ENCODE measurements around the gene IFT122.

IFT122 gene

DNA sequence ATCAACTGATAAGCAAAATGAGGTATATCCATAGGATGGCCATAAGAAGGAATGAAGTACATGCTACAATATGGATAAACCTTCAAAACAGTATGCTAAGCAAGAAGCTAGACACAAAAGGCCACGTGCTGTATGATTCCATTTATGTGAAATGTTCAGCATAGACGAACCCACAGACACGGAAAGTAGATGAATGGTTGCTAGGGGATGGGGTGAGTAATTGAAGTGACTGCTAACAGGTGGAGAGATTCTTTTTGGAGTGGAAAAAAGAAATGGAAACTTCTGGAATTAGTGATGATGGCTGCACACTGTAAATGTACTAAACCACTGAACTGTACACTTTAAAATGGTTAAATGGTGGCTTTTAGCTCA, 11.0 kb upstream of the IFT122 start:
- DNase-seq (ENCODE audit: extremely low read depth, insufficient read length) = no peak
- Histone ChIP-seq H3K36me3 (ENCODE audit: control insufficient read depth, insufficient read depth, low read length) (peaks cover 9% of the 10 kb centered on the region), H3K4me3 (replicated peaks; ENCODE audit: low read depth, low read length) (no peak overlapping the region), H3K27me3 (replicated peaks; ENCODE audit: control insufficient read depth, insufficient read depth, low read length) (no peaks in the 10 kb centered on the region)
- TF ChIP-seq, protein P1, sequence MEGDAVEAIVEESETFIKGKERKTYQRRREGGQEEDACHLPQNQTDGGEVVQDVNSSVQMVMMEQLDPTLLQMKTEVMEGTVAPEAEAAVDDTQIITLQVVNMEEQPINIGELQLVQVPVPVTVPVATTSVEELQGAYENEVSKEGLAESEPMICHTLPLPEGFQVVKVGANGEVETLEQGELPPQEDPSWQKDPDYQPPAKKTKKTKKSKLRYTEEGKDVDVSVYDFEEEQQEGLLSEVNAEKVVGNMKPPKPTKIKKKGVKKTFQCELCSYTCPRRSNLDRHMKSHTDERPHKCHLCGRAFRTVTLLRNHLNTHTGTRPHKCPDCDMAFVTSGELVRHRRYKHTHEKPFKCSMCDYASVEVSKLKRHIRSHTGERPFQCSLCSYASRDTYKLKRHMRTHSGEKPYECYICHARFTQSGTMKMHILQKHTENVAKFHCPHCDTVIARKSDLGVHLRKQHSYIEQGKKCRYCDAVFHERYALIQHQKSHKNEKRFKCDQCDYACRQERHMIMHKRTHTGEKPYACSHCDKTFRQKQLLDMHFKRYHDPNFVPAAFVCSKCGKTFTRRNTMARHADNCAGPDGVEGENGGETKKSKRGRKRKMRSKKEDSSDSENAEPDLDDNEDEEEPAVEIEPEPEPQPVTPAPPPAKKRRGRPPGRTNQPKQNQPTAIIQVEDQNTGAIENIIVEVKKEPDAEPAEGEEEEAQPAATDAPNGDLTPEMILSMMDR (IDR thresholded peaks at IDR 0.05; ENCODE audit: insufficient read depth, low read length, poor library complexity, severe bottlenecking) = no peak

DNA sequence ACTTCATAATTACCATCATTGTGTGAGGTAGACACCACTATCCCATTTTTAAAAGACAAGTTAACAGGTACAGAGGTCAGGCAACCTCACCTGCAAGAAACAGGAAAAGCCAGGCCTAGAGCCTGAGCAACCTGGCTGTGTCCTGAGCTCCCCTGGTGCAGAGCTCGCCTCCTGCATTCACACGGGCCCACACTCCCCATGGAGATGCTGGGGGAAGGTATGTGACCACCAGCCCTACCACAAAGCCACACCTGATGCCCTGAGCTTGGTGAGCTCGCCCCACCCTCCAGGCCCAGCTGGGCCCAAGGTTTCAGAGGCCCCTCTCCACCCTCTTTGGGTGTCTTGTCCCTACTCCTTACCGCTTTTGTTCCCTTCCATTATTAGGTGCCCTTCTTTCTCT, 10.4 kb upstream of the IFT122 start:
- Histone ChIP-seq H3K4me3 (replicated peaks; ENCODE audit: low read depth, low read length) (no peak overlapping the region), H3K36me3 (ENCODE audit: control insufficient read depth, insufficient read depth, low read length) (peaks cover 9% of the 10 kb centered on the region), H3K27me3 (replicated peaks; ENCODE audit: control insufficient read depth, insufficient read depth, low read length) (no peaks in the 10 kb centered on the region)
- TF ChIP-seq, protein P1 (IDR thresholded peaks at IDR 0.05; ENCODE audit: insufficient read depth, low read length, poor library complexity, severe bottlenecking) = no peak
- DNase-seq (ENCODE audit: extremely low read depth, insufficient read length) = no peak

DNA sequence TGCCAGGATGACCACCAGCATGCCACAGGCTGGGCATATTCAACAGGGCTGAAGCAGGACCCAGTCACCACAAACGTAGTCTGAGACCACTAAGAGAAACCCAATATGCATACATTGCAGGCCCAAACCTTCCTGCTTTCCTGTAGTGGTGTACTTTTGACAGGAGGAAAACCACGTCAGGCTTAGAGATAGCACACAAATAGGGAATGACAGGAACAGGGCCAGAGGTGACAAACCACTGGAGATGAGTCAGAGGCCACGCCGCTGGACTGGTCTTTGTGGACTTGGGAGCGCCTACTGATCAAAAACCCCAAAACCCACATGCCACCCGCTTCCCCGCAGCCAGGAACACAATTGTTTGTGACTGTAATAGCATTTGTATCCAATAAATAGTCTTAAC, 8.0 kb upstream of the IFT122 start:
- TF ChIP-seq, protein P1 (IDR thresholded peaks at IDR 0.05; ENCODE audit: insufficient read depth, low read length, poor library complexity, severe bottlenecking) = no peak

DNA sequence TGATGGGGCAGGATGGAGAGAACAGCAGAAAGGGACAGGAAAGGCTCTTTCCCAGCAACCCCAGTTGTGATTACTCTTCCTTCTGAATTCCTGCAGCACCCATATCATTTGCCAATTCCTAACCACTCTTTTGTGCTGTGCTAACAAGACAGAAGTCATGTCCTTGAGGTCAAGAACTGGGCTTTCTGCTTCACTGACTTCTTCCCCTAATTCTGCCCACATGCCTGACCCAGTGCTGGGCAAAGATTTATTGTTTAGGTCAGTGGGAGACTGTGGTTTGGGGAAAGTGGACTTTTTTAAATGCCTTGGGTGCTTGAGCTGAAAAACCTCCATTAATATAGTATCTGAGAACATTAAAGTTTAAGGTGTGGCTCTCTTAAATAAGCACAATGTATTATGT, 7.4 kb upstream of the IFT122 start:
- TF ChIP-seq, protein P1 (IDR thresholded peaks at IDR 0.05; ENCODE audit: insufficient read depth, low read length, poor library complexity, severe bottlenecking) = no peak
- Histone ChIP-seq H3K4me3 (replicated peaks; ENCODE audit: low read depth, low read length) (no peak overlapping the region), H3K27me3 (replicated peaks; ENCODE audit: control insufficient read depth, insufficient read depth, low read length) (no peaks in the 10 kb centered on the region), H3K36me3 (ENCODE audit: control insufficient read depth, insufficient read depth, low read length) (peaks cover 9% of the 10 kb centered on the region)
- no peak for DNase-seq (ENCODE audit: extremely low read depth, insufficient read length)

More for the DNA sequence above, 8.0 kb upstream of the IFT122 start:
- Histone ChIP-seq H3K27me3 (replicated peaks; ENCODE audit: control insufficient read depth, insufficient read depth, low read length) (no peaks in the 10 kb centered on the region), H3K36me3 (ENCODE audit: control insufficient read depth, insufficient read depth, low read length) (peaks cover 9% of the 10 kb centered on the region), H3K4me3 (replicated peaks; ENCODE audit: low read depth, low read length) (no peak overlapping the region)
- no peak for DNase-seq (ENCODE audit: extremely low read depth, insufficient read length)

DNA sequence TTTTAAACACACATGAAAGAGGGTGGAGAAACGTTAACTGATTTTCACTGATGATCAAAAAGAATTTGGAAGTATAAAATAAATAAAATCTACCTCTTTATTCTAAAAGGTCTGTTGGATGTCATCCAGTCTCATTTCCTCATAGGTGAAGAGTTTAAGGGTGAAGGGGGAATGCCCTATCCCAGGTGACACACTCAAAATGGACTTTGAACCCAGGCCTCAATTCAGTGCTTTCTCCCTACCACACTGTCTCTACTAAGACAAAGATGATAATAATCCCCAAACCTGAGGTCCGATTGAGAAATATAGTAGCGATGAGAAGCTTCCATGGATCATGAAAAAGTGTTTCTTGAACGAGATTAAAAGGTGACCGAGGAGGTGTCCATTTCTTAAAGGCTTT, 6.5 kb upstream of the IFT122 start:
- H3K27me3 ChIP-seq (replicated peaks; ENCODE audit: control insufficient read depth, insufficient read depth, low read length) = no peaks in the 10 kb centered on the region
- DNase-seq (ENCODE audit: extremely low read depth, insufficient read length) = no peak
- peaks cover 9% of the 10 kb centered on the region for H3K36me3 ChIP-seq (ENCODE audit: control insufficient read depth, insufficient read depth, low read length)
- TF ChIP-seq, protein P1 (IDR thresholded peaks at IDR 0.05; ENCODE audit: insufficient read depth, low read length, poor library complexity, severe bottlenecking) = no peak
- H3K4me3 ChIP-seq (replicated peaks; ENCODE audit: low read depth, low read length) = no peak overlapping the region

DNA sequence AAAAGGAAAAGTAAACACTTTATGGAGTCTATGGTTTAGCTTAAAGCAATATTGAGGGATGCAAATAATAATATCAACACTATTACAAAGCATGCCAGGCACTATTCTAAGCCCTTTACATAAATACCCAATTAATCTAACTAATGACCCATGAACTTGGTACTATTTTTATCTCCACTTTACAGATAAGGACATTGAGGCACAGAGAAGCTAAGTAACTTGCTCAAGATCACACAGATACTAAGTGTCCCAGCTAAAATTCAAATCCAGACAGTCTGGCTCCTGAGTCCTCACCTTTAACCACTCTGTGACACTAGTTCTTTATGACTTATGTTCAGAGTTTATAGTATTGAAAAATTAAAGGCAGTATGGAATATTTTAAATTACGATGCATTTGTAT, 5.9 kb upstream of the IFT122 start:
- DNase-seq (ENCODE audit: extremely low read depth, insufficient read length) = no peak
- TF ChIP-seq, protein P1 (IDR thresholded peaks at IDR 0.05; ENCODE audit: insufficient read depth, low read length, poor library complexity, severe bottlenecking) = no peak
- H3K27me3 ChIP-seq (replicated peaks; ENCODE audit: control insufficient read depth, insufficient read depth, low read length) = no peaks in the 10 kb centered on the region
- peaks cover 9% of the 10 kb centered on the region for H3K36me3 ChIP-seq (ENCODE audit: control insufficient read depth, insufficient read depth, low read length)
- H3K4me3 ChIP-seq (replicated peaks; ENCODE audit: low read depth, low read length) = no peak overlapping the region
